HTERT RPE-1 (cell line): ENCODE measurements around the gene CREBRF.
"Not testable (repeated sequence)": the region's sequence is repeated elsewhere in the genome, so short reads cannot be mapped to it uniquely, and the experiment has no call there.

Experiments
- in situ Hi-C: fragments of 300-500 bp; cut with MboI; formaldehyde crosslinking; loops from 4 replicates; pipeline ENCODE4 v1.14.3; 2020; ENCODE audit warnings: low sequenced_read_pairs

CREBRF gene

GRCh38 chr5:173055983-173056782 lies at the start of gene CREBRF:
Gene CREBRF (plus strand): TSS chr5:173056352. CDS start chr5:173080776, 24,424 bp downstream.
- in situ Hi-C loops: no loop called here

- in situ Hi-C loops: no loop called here
These were observed 46.1 kb upstream of the CREBRF start for GRCh38 chr5:173010021-173010420.

- in situ Hi-C loops: no loop called here
These were observed 45.3 kb upstream of the CREBRF start for GRCh38 chr5:173010547-173011464.

GRCh38 chr5:173011566-173011965 lies 44.6 kb upstream of the CREBRF start:
- in situ Hi-C loops: no loop called here

- in situ Hi-C loops: no loop called here
These were observed 43.3 kb upstream of the CREBRF start for GRCh38 chr5:173012882-173013281.

- in situ Hi-C loops: no loop called here
These were observed 41.5 kb upstream of the CREBRF start for GRCh38 chr5:173014671-173015070.

- in situ Hi-C loops: no loop called here
These were observed 41.0 kb upstream of the CREBRF start for GRCh38 chr5:173015192-173015591.

GRCh38 chr5:173015598-173016455 lies 40.3 kb upstream of the CREBRF start:
- in situ Hi-C loops: no loop called here

- in situ Hi-C loops: no loop called here
These were observed 39.5 kb upstream of the CREBRF start for GRCh38 chr5:173016598-173017046.

GRCh38 chr5:173017087-173017486 lies 39.1 kb upstream of the CREBRF start:
- in situ Hi-C loops: not testable (repeated sequence)

GRCh38 chr5:173018358-173018757 lies 37.8 kb upstream of the CREBRF start:
- in situ Hi-C loops: no loop called here

- in situ Hi-C loops: no loop called here
These were observed 36.0 kb upstream of the CREBRF start for GRCh38 chr5:173020154-173020581.

- in situ Hi-C loops: no loop called here
These were observed 35.5 kb upstream of the CREBRF start for GRCh38 chr5:173020643-173021042.

GRCh38 chr5:173025651-173026050 lies 30.5 kb upstream of the CREBRF start:
- in situ Hi-C loops: no loop called here

- in situ Hi-C loops: no loop called here
These were observed 28.2 kb upstream of the CREBRF start for GRCh38 chr5:173027905-173028304.

- in situ Hi-C loops: no loop called here
These were observed 27.3 kb upstream of the CREBRF start for GRCh38 chr5:173028811-173029327.

GRCh38 chr5:173029499-173029921 lies 26.6 kb upstream of the CREBRF start:
- in situ Hi-C loops: no loop called here

GRCh38 chr5:173032096-173032495 lies 24.1 kb upstream of the CREBRF start:
- in situ Hi-C loops: not testable (repeated sequence)

GRCh38 chr5:173032730-173033129 lies 23.4 kb upstream of the CREBRF start:
- in situ Hi-C loops: no loop called here

- in situ Hi-C loops: no loop called here
These were observed 22.2 kb upstream of the CREBRF start for GRCh38 chr5:173033923-173034322.
